ENCODE measurements around the gene AGBL5. TPM values are rescaled to one million over a fixed set of nuclear protein-coding genes. Genes with fewer than 3 reads are reported as not detected.

Gene AGBL5
- polyA plus RNA-seq, 1 donor (not counting 4 experiments of a cell fraction or from before 2014, with no cell fraction given), result 25.5 TPM

DNA sequence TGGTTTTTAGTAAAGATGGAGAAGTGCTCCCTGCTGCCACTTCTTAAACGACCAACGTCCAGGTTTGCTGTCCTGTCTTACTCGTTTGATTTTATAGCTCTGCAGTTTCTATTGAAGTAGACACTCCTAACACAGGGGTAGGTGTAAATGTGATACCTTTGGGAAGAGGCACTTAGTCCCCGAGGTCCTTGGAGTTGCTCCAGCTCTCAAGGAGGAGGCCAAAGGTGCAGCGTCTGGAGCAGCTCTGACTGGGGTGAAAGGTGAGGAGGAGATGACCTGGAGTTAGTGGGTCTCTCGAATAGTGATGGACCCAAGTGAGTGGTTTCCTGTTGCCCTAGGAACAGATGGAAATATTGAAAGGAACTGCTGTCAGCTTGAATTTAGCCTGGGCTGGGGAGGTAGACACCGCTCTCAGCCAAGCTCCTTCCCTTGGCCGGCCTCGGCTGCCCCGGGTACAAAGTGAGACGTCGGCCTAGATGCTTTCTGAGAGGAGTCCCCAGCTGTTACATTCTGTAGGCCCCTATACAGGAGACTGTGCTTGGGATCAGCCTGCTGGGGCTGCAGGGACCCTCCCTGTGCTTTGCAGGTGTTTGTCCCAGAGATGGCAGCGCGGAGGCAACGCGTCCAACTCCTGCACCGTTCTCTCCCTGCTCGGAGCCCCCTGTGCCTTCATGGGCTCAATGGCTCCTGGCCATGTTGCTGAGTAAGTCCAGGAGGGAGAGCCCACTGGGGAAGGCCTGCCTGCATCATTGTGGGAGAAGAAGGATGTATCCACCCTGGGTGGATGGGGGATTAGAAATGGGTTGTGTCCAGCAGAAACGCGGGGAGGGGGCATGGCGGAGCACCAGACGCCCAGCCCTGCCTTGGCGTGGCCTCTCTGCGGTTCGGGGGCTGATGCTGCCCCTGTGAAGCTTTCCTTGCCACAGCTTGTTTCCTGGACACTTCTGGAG lies 40.6 kb downstream of the AGBL5 start:
- Histone ChIP-seq H3K36me3 (ENCODE audit: control insufficient read depth in 2 of 2, extremely low read depth in 1 of 2, insufficient read depth in 2 of 2, low read length in 2 of 2) (no peaks in the 10 kb centered on the region), H3K79me2 (ENCODE audit: control insufficient read depth, insufficient read depth, low read length) (no peaks in the 10 kb centered on the region), H3K9me1 (ENCODE audit: control insufficient read depth, extremely low read depth, insufficient read depth, low read length) (no peaks in the 10 kb centered on the region), H3K27ac (ENCODE audit: control insufficient read depth, insufficient read depth, low read length) (no peak overlapping the region), H3K9ac (ENCODE audit: control insufficient read depth, extremely low read depth, insufficient read depth, low read length) (no peak overlapping the region), H3K27me3 (ENCODE audit: control insufficient read depth, extremely low read depth, insufficient read depth, low read length) (no peaks in the 10 kb centered on the region), H3K9me3 (ENCODE audit: control insufficient read depth, low read depth, low read length) (no peaks in the 10 kb centered on the region), H3K4me3 (ENCODE audit: control insufficient read depth in 2 of 3, extremely low read depth in 1 of 3, insufficient read depth in 2 of 3, low read depth in 1 of 3, low read length in 3 of 3) (no peak overlapping the region), H2AFZ (ENCODE audit: control insufficient read depth, low read length) (no peak overlapping the region), H3K4me1 (ENCODE audit: control insufficient read depth, extremely low read depth, insufficient read depth, low read length) (peaks cover 7% of the 10 kb centered on the region), H3K4me2 (ENCODE audit: control insufficient read depth, extremely low read depth, insufficient read depth, low read depth, low read length) (no peak overlapping the region), H4K20me1 (ENCODE audit: control insufficient read depth, extremely low read depth, insufficient read depth, low read length) (no peaks in the 10 kb centered on the region)
- FAIRE-seq, result no peak
- no peak for TF ChIP-seq EZH2 (IDR thresholded peaks at IDR 0.05; ENCODE audit: low read length)
- TF ChIP-seq, protein P1, sequence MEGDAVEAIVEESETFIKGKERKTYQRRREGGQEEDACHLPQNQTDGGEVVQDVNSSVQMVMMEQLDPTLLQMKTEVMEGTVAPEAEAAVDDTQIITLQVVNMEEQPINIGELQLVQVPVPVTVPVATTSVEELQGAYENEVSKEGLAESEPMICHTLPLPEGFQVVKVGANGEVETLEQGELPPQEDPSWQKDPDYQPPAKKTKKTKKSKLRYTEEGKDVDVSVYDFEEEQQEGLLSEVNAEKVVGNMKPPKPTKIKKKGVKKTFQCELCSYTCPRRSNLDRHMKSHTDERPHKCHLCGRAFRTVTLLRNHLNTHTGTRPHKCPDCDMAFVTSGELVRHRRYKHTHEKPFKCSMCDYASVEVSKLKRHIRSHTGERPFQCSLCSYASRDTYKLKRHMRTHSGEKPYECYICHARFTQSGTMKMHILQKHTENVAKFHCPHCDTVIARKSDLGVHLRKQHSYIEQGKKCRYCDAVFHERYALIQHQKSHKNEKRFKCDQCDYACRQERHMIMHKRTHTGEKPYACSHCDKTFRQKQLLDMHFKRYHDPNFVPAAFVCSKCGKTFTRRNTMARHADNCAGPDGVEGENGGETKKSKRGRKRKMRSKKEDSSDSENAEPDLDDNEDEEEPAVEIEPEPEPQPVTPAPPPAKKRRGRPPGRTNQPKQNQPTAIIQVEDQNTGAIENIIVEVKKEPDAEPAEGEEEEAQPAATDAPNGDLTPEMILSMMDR (optimal IDR thresholded peaks at IDR 0.05 in 1 of 3, IDR thresholded peaks at IDR 0.05 in 1 of 3, conservative IDR thresholded peaks at IDR 0.05 in 1 of 3; ENCODE audit: extremely low read depth in 1 of 3, insufficient read depth in 2 of 3, low read length in 3 of 3), result no peak
- dilution Hi-C loops (cut with MboI; ENCODE audit: extremely low pct_ligation_motif_present, low sequenced_read_pairs), result no loop called here
- no peak for DNase-seq (ENCODE audit: low read depth, low spot score)

DNA sequence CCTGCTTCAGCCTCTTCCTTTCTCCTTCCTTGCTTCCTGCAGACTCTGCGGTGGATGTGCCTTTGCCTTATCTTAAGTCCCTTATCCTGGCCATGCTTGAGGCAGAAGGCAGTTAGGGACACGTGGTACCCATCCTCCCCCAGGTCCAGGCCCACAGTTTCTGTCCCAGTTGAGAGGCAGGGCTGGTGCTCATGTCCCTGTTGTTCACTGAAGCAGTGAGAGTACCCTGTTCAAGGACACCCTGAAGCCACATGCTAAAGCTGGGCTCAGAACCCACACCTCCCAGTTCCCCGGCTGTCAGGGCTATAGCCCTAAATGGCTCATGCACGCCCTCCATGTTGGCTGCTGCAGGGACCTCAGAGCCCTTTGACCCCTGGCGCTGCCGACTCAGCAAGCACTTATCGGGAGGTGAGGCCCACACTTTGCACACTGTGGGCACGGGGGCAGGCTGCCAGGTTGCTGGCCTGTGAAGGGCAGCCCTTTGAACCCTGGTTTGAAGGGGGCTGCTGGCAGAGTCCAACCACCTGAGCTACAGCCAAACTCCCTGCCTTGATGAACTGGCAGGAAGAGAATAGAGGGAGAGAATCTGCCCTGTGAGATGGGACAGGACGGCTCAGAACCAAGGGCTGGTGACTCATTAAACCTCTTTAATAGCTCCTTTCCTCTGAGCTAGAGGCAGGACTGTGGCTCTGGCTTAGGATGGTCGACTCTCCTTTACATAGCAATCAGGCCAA lies 41.4 kb downstream of the AGBL5 start:
- TF ChIP-seq EZH2 (IDR thresholded peaks at IDR 0.05; ENCODE audit: low read length), result no peak
- TF ChIP-seq, protein P1 (optimal IDR thresholded peaks at IDR 0.05 in 1 of 3, IDR thresholded peaks at IDR 0.05 in 1 of 3, conservative IDR thresholded peaks at IDR 0.05 in 1 of 3; ENCODE audit: extremely low read depth in 1 of 3, insufficient read depth in 2 of 3, low read length in 3 of 3), result no peak
- no peaks in the 10 kb centered on the region for H4K20me1 ChIP-seq (ENCODE audit: control insufficient read depth, extremely low read depth, insufficient read depth, low read length)
- no peak overlapping the region for H3K27ac ChIP-seq (ENCODE audit: control insufficient read depth, insufficient read depth, low read length)
- dilution Hi-C loops (cut with MboI; ENCODE audit: extremely low pct_ligation_motif_present, low sequenced_read_pairs), result no loop called here
- no peaks in the 10 kb centered on the region for H3K27me3 ChIP-seq (ENCODE audit: control insufficient read depth, extremely low read depth, insufficient read depth, low read length)
- H3K4me2 ChIP-seq (ENCODE audit: control insufficient read depth, extremely low read depth, insufficient read depth, low read depth, low read length), result no peak overlapping the region
- H3K9me1 ChIP-seq (ENCODE audit: control insufficient read depth, extremely low read depth, insufficient read depth, low read length), result no peaks in the 10 kb centered on the region
- H3K36me3 ChIP-seq (ENCODE audit: control insufficient read depth in 2 of 2, extremely low read depth in 1 of 2, insufficient read depth in 2 of 2, low read length in 2 of 2), result no peaks in the 10 kb centered on the region
- no peak overlapping the region for H2AFZ ChIP-seq (ENCODE audit: control insufficient read depth, low read length)
- no peak overlapping the region for H3K4me3 ChIP-seq (ENCODE audit: control insufficient read depth in 2 of 3, extremely low read depth in 1 of 3, insufficient read depth in 2 of 3, low read depth in 1 of 3, low read length in 3 of 3)
- FAIRE-seq, result no peak
- no peak for DNase-seq (ENCODE audit: low read depth, low spot score)
- H3K4me1 ChIP-seq (ENCODE audit: control insufficient read depth, extremely low read depth, insufficient read depth, low read length), result peaks cover 4% of the 10 kb centered on the region
- no peaks in the 10 kb centered on the region for H3K79me2 ChIP-seq (ENCODE audit: control insufficient read depth, insufficient read depth, low read length)
- no peaks in the 10 kb centered on the region for H3K9me3 ChIP-seq (ENCODE audit: control insufficient read depth, low read depth, low read length)
- no peak overlapping the region for H3K9ac ChIP-seq (ENCODE audit: control insufficient read depth, extremely low read depth, insufficient read depth, low read length)
